Measurements from ENCODE around the gene TCF4. TPM values are rescaled to one million over a fixed set of nuclear protein-coding genes. Genes with fewer than 3 reads are reported as not detected.
A peak's percentile ranks its signal among the peaks of the same experiment; 100 is the strongest.

The TCF4 gene
- total and polyA plus RNA-seq, 2 donors (not counting 3 experiments of a cell fraction or from before 2014, with no cell fraction given): 183 to 390 TPM

- peak overlapping the region; percentile 67 for H3K9ac ChIP-seq (replicated peaks; ENCODE audit: extremely low read depth, insufficient read depth, low read length)
- no peak overlapping the region for H2AFZ ChIP-seq (ENCODE audit: low read depth, low read length)
- peak overlapping the region in 1 of 3 experiments; percentile 6 for H3K4me3 ChIP-seq (replicated peaks in 1 of 3; ENCODE audit: insufficient read depth in 1 of 3, low read depth in 1 of 3, low read length in 3 of 3)
- TF ChIP-seq JUN (IDR thresholded peaks at IDR 0.05; ENCODE audit: borderline replicate concordance, insufficient read depth, insufficient read length, low read depth): peak; percentile 62
- no peak for TF ChIP-seq POLR2AphosphoS5 (IDR thresholded peaks at IDR 0.05; ENCODE audit: insufficient read depth, low read depth, low read length)
- H3K27ac ChIP-seq (ENCODE audit: insufficient read depth, low read depth, low read length): peak overlapping the region; percentile 80
- dilution Hi-C loops (cut with MboI; ENCODE audit: extremely low pct_ligation_motif_present, low sequenced_read_pairs): no loop called here
- no peaks in the 10 kb centered on the region for H3K9me3 ChIP-seq (replicated peaks; ENCODE audit: control insufficient read depth, insufficient read depth, low read length)
- H3K4me2 ChIP-seq (ENCODE audit: insufficient read depth, low read length): peak overlapping the region; percentile 33
- intact Hi-C loops (cut with micrococcal nuclease): loop anchor here (2.0 kb wide), 1 partner anchor 21 kb away; no protein-coding TSS in a partner anchor
- no peaks in the 10 kb centered on the region for H3K27me3 ChIP-seq (ENCODE audit: control insufficient read depth in 2 of 2, insufficient read depth in 2 of 2, low read length in 2 of 2)
- BruUV-seq (replicated peaks): TSS peak; percentile 2
- DNase-seq (ENCODE audit: low read depth, low spot score) (peak; percentile 64), FAIRE-seq (peak; percentile 24)
- H3K4me1 ChIP-seq (ENCODE audit: control insufficient read depth, extremely low read depth, insufficient read depth, low read length): peaks cover 50% of the 10 kb centered on the region
- no peaks in the 10 kb centered on the region for H3K9me1 ChIP-seq (replicated peaks; ENCODE audit: control insufficient read depth, extremely low read depth, insufficient read depth, low read length)
- ChIA-PET POLR2A (no interaction called here), CTCF (interaction anchor here (0.8 to 2.6 kb wide), 6 partner anchors 13 to 267 kb away, joined by 3 to 8 read pairs (median 4); no protein-coding TSS in a partner anchor)
- peaks cover 69% of the 10 kb centered on the region for H3K79me2 ChIP-seq (ENCODE audit: control insufficient read depth, insufficient read depth, low read length)
- no peaks in the 10 kb centered on the region for H4K20me1 ChIP-seq (replicated peaks; ENCODE audit: control insufficient read depth, extremely low read depth, insufficient read depth, low read length)
- H3K36me3 ChIP-seq (ENCODE audit: control insufficient read depth in 2 of 2, extremely low read depth in 1 of 2, insufficient read depth in 2 of 2, low read length in 2 of 2): no peaks in the 10 kb centered on the region
Measured at GRCh38 chr18:55501982-55502710, 85.8 kb downstream of the TCF4 start.

GRCh38 chr18:55501579-55501978 lies 86.4 kb downstream of the TCF4 start:
- ChIA-PET CTCF (interaction anchor here (0.9 to 2.7 kb wide), 8 partner anchors 9 to 267 kb away, joined by 3 to 18 read pairs (median 4); no protein-coding TSS in a partner anchor), POLR2A (no interaction called here)
- no peaks in the 10 kb centered on the region for H3K9me1 ChIP-seq (replicated peaks; ENCODE audit: control insufficient read depth, extremely low read depth, insufficient read depth, low read length)
- dilution Hi-C loops (cut with MboI; ENCODE audit: extremely low pct_ligation_motif_present, low sequenced_read_pairs): no loop called here
- peak; percentile 59 for DNase-seq (ENCODE audit: low read depth, low spot score)
- peak overlapping the region in 1 of 3 experiments; percentile 6 for H3K4me3 ChIP-seq (replicated peaks in 1 of 3; ENCODE audit: insufficient read depth in 1 of 3, low read depth in 1 of 3, low read length in 3 of 3)
- peak overlapping the region; percentile 80 for H3K27ac ChIP-seq (ENCODE audit: insufficient read depth, low read depth, low read length)
- intact Hi-C loops (cut with micrococcal nuclease): loop anchor here (2.0 kb wide), 1 partner anchor 21 kb away; no protein-coding TSS in a partner anchor
- no peak overlapping the region for H2AFZ ChIP-seq (ENCODE audit: low read depth, low read length)
- TF ChIP-seq MYC (IDR thresholded peaks at IDR 0.05; ENCODE audit: low read depth, low read length) (no peak), FOS (IDR thresholded peaks at IDR 0.05; ENCODE audit: borderline replicate concordance, insufficient read depth, low read length) (no peak), MAX (IDR thresholded peaks at IDR 0.05; ENCODE audit: insufficient read depth, insufficient read length) (no peak), GATA2 (IDR thresholded peaks at IDR 0.05; ENCODE audit: insufficient read depth, insufficient read length, low read depth, low read length) (no peak), POLR2AphosphoS5 (IDR thresholded peaks at IDR 0.05; ENCODE audit: insufficient read depth, low read depth, low read length) (no peak), EZH2 (IDR thresholded peaks at IDR 0.05; ENCODE audit: borderline replicate concordance, low read depth, low read length, severe bottlenecking) (no peak), POLR2A (IDR thresholded peaks at IDR 0.05; ENCODE audit: low read depth, low read length) (no peak), JUN (IDR thresholded peaks at IDR 0.05; ENCODE audit: borderline replicate concordance, insufficient read depth, insufficient read length, low read depth) (no peak), CTCF (IDR thresholded peaks at IDR 0.05; ENCODE audit: extremely low read depth in 1 of 2, insufficient read depth in 1 of 2, low read depth in 1 of 2, low read length in 2 of 2) (no peak)
- no peaks in the 10 kb centered on the region for H3K9me3 ChIP-seq (replicated peaks; ENCODE audit: control insufficient read depth, insufficient read depth, low read length)
- H3K4me1 ChIP-seq (ENCODE audit: control insufficient read depth, extremely low read depth, insufficient read depth, low read length): peaks cover 52% of the 10 kb centered on the region
- peaks cover 67% of the 10 kb centered on the region for H3K79me2 ChIP-seq (ENCODE audit: control insufficient read depth, insufficient read depth, low read length)
- H3K36me3 ChIP-seq (ENCODE audit: control insufficient read depth in 2 of 2, extremely low read depth in 1 of 2, insufficient read depth in 2 of 2, low read length in 2 of 2): no peaks in the 10 kb centered on the region
- peak overlapping the region; percentile 33 for H3K4me2 ChIP-seq (ENCODE audit: insufficient read depth, low read length)
- peak; percentile 66 for FAIRE-seq
- H3K9ac ChIP-seq (replicated peaks; ENCODE audit: extremely low read depth, insufficient read depth, low read length): peak overlapping the region; percentile 67
- no peaks in the 10 kb centered on the region for H3K27me3 ChIP-seq (ENCODE audit: control insufficient read depth in 2 of 2, insufficient read depth in 2 of 2, low read length in 2 of 2)
- BruUV-seq (replicated peaks): no TSS peak
- H4K20me1 ChIP-seq (replicated peaks; ENCODE audit: control insufficient read depth, extremely low read depth, insufficient read depth, low read length): no peaks in the 10 kb centered on the region
